Renal cortical epithelial cell (primary cell): ENCODE data around the gene PRKACA. TPM values are rescaled to one million over a fixed set of nuclear protein-coding genes. Genes with fewer than 3 reads are reported as not detected.
"Not testable (repeated sequence)": the region's sequence is repeated elsewhere in the genome, so short reads cannot be mapped to it uniquely, and the experiment has no call there.

ENCODE experiments used
- DNase-seq: peaks from one replicate; pipeline ENCODE4 v3.0.0-alpha.2; 2011; ENCODE audit warnings: low read depth
- total RNA-seq: library from RNA; depleted of rRNA; stranded (reverse); fragments of >200 nt; gene quantifications from 2 replicates; pipeline ENCODE4 v1.2.3, GENCODE V29; 2014

Gene PRKACA
- total RNA-seq, 1 donor from 2014 or later: 62.4 TPM

- no peak for DNase-seq
These were observed 47.1 kb downstream of the PRKACA start for GRCh38 chr19:14070268-14071050.

- no peak for DNase-seq
These were observed 51.4 kb downstream of the PRKACA start for GRCh38 chr19:14066134-14066533.

- DNase-seq: no peak
These were observed 54.5 kb downstream of the PRKACA start for GRCh38 chr19:14063105-14063504.

- DNase-seq: no peak
These were observed 55.1 kb downstream of the PRKACA start for GRCh38 chr19:14062558-14062855.

GRCh38 chr19:14061751-14062557, 55.6 kb downstream of the PRKACA start, which contains the start of gene PALM3:
TSS of gene PALM3 (minus strand) at chr19:14062076. CDS start at chr19:14061980, 96 bp downstream.
- DNase-seq: peak; percentile 77

- DNase-seq: no peak
These were observed 56.3 kb downstream of the PRKACA start for GRCh38 chr19:14061081-14061749.

- DNase-seq: no peak
These were observed 57.9 kb downstream of the PRKACA start for GRCh38 chr19:14059652-14060155.

- no peak for DNase-seq
These were observed 58.5 kb downstream of the PRKACA start for GRCh38 chr19:14059093-14059480.

GRCh38 chr19:14058182-14059092, 59.1 kb downstream of the PRKACA start:
- no peak for DNase-seq

- no peak for DNase-seq
These were observed 60.7 kb downstream of the PRKACA start for GRCh38 chr19:14056741-14057356.

GRCh38 chr19:14056069-14056666, 61.4 kb downstream of the PRKACA start:
- no peak for DNase-seq

- DNase-seq: no peak
These were observed 62.2 kb downstream of the PRKACA start for GRCh38 chr19:14055396-14055795.

GRCh38 chr19:14054721-14055120, 62.8 kb downstream of the PRKACA start:
- no peak for DNase-seq

- no peak for DNase-seq
These were observed 63.5 kb downstream of the PRKACA start for GRCh38 chr19:14054099-14054498.

GRCh38 chr19:14053500-14053899, 64.1 kb downstream of the PRKACA start:
- no peak for DNase-seq

GRCh38 chr19:14053032-14053431, 64.5 kb downstream of the PRKACA start:
- no peak for DNase-seq

- no peak for DNase-seq
These were observed 65.1 kb downstream of the PRKACA start for GRCh38 chr19:14052470-14052869.

GRCh38 chr19:14051980-14052379, 65.6 kb downstream of the PRKACA start:
- no peak for DNase-seq

GRCh38 chr19:14050961-14051360, 66.6 kb downstream of the PRKACA start:
- DNase-seq: not testable (repeated sequence)

GRCh38 chr19:14050512-14050911, 67.0 kb downstream of the PRKACA start:
- no peak for DNase-seq
